OCI-LY7 (cell line): Measurements from ENCODE around the gene CTBP2. TPM values are rescaled to one million over a fixed set of nuclear protein-coding genes. Genes with fewer than 3 reads are reported as not detected.
"Not testable (repeated sequence)": the region's sequence is repeated elsewhere in the genome, so short reads cannot be mapped to it uniquely, and the experiment has no call there.

Source experiments
- BruUV-seq: library from RNA; stranded (reverse); fragments of 400-500 nt; replicated peaks from 2 replicates; lab custom pipeline; 2021; lab: Mats Ljungman, UMichigan
- CTCF ChIA-PET: fragments of 300-600 bp; sonication (Branson Sonifier 250); formaldehyde crosslinking; loops from one replicate; lab custom pipeline; 2022; ENCODE audit warnings: antibody characterized with exemption; ENCODE audit not compliant: unreplicated experiment; lab: Charles Lee
- POLR2A ChIA-PET: fragments of 300-600 bp; sonication (Branson Sonifier 250); formaldehyde crosslinking; loops from one replicate; lab custom pipeline; 2022; ENCODE audit warnings: antibody characterized with exemption; lab: Charles Lee
- DNase-seq: peaks from one replicate; pipeline ENCODE4 v3.0.0-alpha.2; 2015; ENCODE audit warnings: low spot score
- H2AFZ ChIP-seq: fragments of 200-600 bp; sonication (generic), shearing (Covaris generic); 2 replicates; pipeline ENCODE4 v1.6.1; 2014; ENCODE audit warnings: mild to moderate bottlenecking, antibody characterized with exemption, low read length, moderate library complexity
- H3K27ac ChIP-seq: fragments of 200-600 bp; sonication (generic); 2 replicates; pipeline ENCODE4 v1.5.1; 2014; ENCODE audit warnings: mixed run types, low read depth, mild to moderate bottlenecking, moderate library complexity, low read length, inconsistent platforms; ENCODE audit not compliant: poor library complexity, severe bottlenecking
- H3K36me3 ChIP-seq: fragments of 200-600 bp; sonication (generic); 2 replicates; pipeline ENCODE4 v1.6.1; 2014; ENCODE audit warnings: mild to moderate bottlenecking, antibody characterized with exemption, low read length, moderate library complexity, mixed read lengths; ENCODE audit not compliant: insufficient read depth
- H3K4me1 ChIP-seq: fragments of 200-600 bp; sonication (generic); 2 replicates; pipeline ENCODE4 v1.5.1; 2014; ENCODE audit warnings: mild to moderate bottlenecking, low read length; ENCODE audit not compliant: insufficient read depth, poor library complexity, severe bottlenecking
- H3K4me2 ChIP-seq: fragments of 200-600 bp; sonication (generic); 2 replicates; pipeline ENCODE4 v1.6.1; 2014; ENCODE audit warnings: mild to moderate bottlenecking, low read length
- H3K4me3 ChIP-seq: fragments of 200-600 bp; sonication (generic); 2 replicates; pipeline ENCODE4 v1.5.1; 2014; ENCODE audit warnings: mild to moderate bottlenecking, low read depth, low read length; ENCODE audit not compliant: poor library complexity, severe bottlenecking
- H3K79me2 ChIP-seq: fragments of 200-600 bp; sonication (generic); 2 replicates; pipeline ENCODE4 v1.6.1; 2016; ENCODE audit warnings: low read depth, mild to moderate bottlenecking, low read length, moderate library complexity, mixed read lengths; ENCODE audit not compliant: insufficient read depth
- H3K9me2 ChIP-seq: fragments of 200-600 bp; sonication (generic); 2 replicates; pipeline ENCODE4 v1.6.1; 2016; ENCODE audit warnings: mild to moderate bottlenecking, low read length, mixed read lengths; ENCODE audit not compliant: insufficient read depth
- H3K9me3 ChIP-seq: fragments of 200-600 bp; sonication (generic); 2 replicates; pipeline ENCODE4 v1.6.1; 2014; ENCODE audit warnings: mild to moderate bottlenecking, mixed run types, low read length, mixed read lengths
- H4K20me1 ChIP-seq: fragments of 200-600 bp; sonication (generic); 2 replicates; pipeline ENCODE4 v1.6.1; 2014; ENCODE audit warnings: mild to moderate bottlenecking, antibody characterized with exemption, low read length, moderate library complexity, mixed read lengths; ENCODE audit not compliant: insufficient read depth
- EZH2phosphoT487 ChIP-seq: fragments of 200-600 bp; sonication (generic); IDR thresholded peaks from 2 replicates; pipeline ENCODE4 v1.6.1; 2018; ENCODE audit warnings: low read depth, borderline replicate concordance, mild to moderate bottlenecking, mixed run types, antibody characterized with exemption, low read length, moderate library complexity, mixed read lengths
- intact Hi-C: fragments of 100-400 bp; cut with micrococcal nuclease; formaldehyde crosslinking; loops from one replicate; pipeline ENCODE4 v1.10.0; 2022; ENCODE audit not compliant: unreplicated experiment
- total RNA-seq, 2 experiments: library from RNA; depleted of rRNA in 1 of 2; stranded (reverse); fragments of >200 nt in 1 of 2; shearing (Covaris generic) in 1 of 2; gene quantifications; 2 replicates each; pipeline ENCODE4 v1.2.3, GENCODE V29; 2014 to 2022
- TF ChIP-seq, protein P1 (sequence below): fragments of 200-600 bp; sonication (generic); conservative IDR thresholded peaks from 2 replicates; pipeline ENCODE4 v1.5.1; 2014; ENCODE audit warnings: mild to moderate bottlenecking, antibody characterized with exemption, low read length, moderate library complexity, mixed read lengths

CTBP2 gene
- total RNA-seq, 2 experiments from 2014 or later, result not detected

- TF ChIP-seq, protein P1, sequence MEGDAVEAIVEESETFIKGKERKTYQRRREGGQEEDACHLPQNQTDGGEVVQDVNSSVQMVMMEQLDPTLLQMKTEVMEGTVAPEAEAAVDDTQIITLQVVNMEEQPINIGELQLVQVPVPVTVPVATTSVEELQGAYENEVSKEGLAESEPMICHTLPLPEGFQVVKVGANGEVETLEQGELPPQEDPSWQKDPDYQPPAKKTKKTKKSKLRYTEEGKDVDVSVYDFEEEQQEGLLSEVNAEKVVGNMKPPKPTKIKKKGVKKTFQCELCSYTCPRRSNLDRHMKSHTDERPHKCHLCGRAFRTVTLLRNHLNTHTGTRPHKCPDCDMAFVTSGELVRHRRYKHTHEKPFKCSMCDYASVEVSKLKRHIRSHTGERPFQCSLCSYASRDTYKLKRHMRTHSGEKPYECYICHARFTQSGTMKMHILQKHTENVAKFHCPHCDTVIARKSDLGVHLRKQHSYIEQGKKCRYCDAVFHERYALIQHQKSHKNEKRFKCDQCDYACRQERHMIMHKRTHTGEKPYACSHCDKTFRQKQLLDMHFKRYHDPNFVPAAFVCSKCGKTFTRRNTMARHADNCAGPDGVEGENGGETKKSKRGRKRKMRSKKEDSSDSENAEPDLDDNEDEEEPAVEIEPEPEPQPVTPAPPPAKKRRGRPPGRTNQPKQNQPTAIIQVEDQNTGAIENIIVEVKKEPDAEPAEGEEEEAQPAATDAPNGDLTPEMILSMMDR, result no peak
- no peak for TF ChIP-seq EZH2phosphoT487
- Histone ChIP-seq H3K4me1 (peaks cover 33% of the 10 kb centered on the region), H3K36me3 (peaks cover 15% of the 10 kb centered on the region), H3K9me3 (no peaks in the 10 kb centered on the region), H3K4me3 (no peak overlapping the region), H3K27ac (no peak overlapping the region), H3K9me2 (no peaks in the 10 kb centered on the region), H3K79me2 (no peaks in the 10 kb centered on the region), H3K4me2 (no peak overlapping the region), H2AFZ (no peak overlapping the region), H4K20me1 (no peaks in the 10 kb centered on the region)
- ChIA-PET POLR2A (interaction anchor here (0.6 to 1.6 kb wide), 3 partner anchors 19 to 940 kb away, joined by 3 to 6 read pairs (median 3); no protein-coding TSS in a partner anchor), CTCF (interaction anchor here (1.6 kb wide), 1 partner anchor 70 kb away, joined by 7 read pairs; no protein-coding TSS in a partner anchor)
- BruUV-seq, result no TSS peak
- DNase-seq, result no peak
- intact Hi-C loops, result loop anchor here (1.0 kb wide), 1 partner anchor 69 kb away; no protein-coding TSS in a partner anchor
Measured at GRCh38 chr10:124991835-124992234, 168.5 kb downstream of the CTBP2 start.

DNA sequence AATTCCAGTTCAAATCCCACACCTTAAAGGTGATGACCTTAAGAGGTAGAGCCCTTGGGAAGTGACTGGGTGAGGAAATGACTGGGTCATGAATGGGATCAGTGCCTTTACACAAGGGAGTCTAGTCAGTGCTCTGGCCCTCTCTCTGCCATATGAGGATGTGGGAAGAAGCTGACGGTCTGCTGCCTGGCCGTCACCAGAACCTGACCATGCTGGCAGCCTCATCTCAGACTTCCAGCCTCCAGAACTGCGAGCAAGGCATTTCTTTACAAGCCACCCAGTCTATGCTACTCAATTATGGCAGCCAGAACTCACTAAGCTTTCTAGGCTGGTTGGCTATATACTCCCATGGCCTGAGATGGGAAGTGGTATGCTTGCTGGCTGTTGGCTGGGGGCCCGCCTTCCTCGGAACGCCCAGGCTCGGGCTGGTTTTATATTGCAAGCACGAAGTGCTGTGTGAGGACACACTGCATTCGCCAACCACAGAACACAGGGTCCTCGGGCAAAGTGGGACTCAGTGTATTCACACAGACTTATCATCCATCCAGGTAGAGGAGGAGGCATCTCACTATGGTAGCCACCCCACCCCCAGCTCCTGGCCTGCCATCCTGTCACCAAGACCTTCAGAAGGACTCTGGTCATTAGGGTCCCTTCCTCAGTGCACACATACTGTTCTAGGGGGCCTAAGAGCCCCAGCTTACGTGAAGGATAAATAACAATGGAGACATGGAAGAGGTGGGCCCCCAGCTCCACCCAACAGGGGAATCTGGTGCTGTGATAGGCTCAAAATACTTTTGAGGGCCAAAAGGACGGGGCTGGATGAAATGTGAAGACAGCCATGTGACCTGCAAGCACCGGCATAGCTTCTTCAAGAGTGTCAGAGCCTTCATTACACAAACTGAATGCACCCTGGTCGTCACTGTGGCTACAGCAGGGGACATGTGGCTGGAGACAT, 169.4 kb downstream of the CTBP2 start:
- H3K79me2 ChIP-seq, result no peaks in the 10 kb centered on the region
- no peaks in the 10 kb centered on the region for H3K9me3 ChIP-seq
- H3K4me1 ChIP-seq, result peaks cover 33% of the 10 kb centered on the region
- POLR2A ChIA-PET, result interaction anchor here (1.3 kb wide), 1 partner anchor 250 kb away, joined by 5 read pairs; no protein-coding TSS in a partner anchor
- BruUV-seq, result no TSS peak
- no peak overlapping the region for H3K4me2 ChIP-seq
- no peak overlapping the region for H3K27ac ChIP-seq
- no peak for DNase-seq
- H3K9me2 ChIP-seq, result no peaks in the 10 kb centered on the region
- peaks cover 23% of the 10 kb centered on the region for H3K36me3 ChIP-seq
- TF ChIP-seq, protein P1, result no peak
- TF ChIP-seq EZH2phosphoT487, result no peak
- CTCF ChIA-PET, result no interaction called here
- H3K4me3 ChIP-seq, result no peak overlapping the region
- intact Hi-C loops, result no loop called here
- no peak overlapping the region for H2AFZ ChIP-seq
- no peaks in the 10 kb centered on the region for H4K20me1 ChIP-seq

DNA sequence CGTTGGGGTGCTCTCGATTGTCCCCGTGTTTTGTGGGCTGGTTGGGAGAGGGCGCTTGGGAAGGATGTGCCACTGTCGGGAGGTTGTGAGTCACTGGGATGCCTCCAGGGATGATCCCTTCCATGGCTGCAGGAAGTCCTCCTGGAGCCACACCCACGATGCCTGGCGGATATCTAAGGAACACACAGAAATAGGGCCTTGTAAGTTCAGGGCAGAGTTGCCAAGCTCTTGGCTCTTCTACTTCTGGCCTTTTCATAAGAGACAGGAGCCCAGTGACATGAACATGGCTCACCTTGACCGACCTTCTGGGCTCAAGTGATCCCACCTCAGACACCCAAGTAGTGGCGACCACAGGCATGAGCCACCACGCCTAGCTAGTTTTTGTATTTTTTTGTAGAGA, 170.8 kb downstream of the CTBP2 start:
- TF ChIP-seq, protein P1, result no peak
- BruUV-seq, result no TSS peak

GRCh38 chr10:124988753-124989152, 171.6 kb downstream of the CTBP2 start:
- intact Hi-C loops, result loop anchor here (5.0 kb wide), 1 partner anchor 71 kb away; no protein-coding TSS in a partner anchor
- Histone ChIP-seq H3K27ac (peak overlapping the region; percentile 73), H3K4me1 (peaks cover 33% of the 10 kb centered on the region), H3K36me3 (peaks cover 44% of the 10 kb centered on the region), H3K4me2 (peak overlapping the region; percentile 52; the same call in 1 of the 2 replicates)
- H3K9me2 ChIP-seq, H3K4me3 ChIP-seq, H3K79me2 ChIP-seq, H2AFZ ChIP-seq, BruUV-seq, H3K9me3 ChIP-seq, H4K20me1 ChIP-seq: not testable (repeated sequence)
- peak; percentile 81 for DNase-seq
- ChIA-PET POLR2A (interaction anchor here (0.5 to 1.7 kb wide), 6 partner anchors 23 to 465 kb away, joined by 3 to 5 read pairs (median 3); no protein-coding TSS in a partner anchor), CTCF (interaction anchor here (0.6 kb wide), 2 partner anchors 76 to 581 kb away, joined by 3 read pairs; no protein-coding TSS in a partner anchor)

More for the DNA sequence above, 170.8 kb downstream of the CTBP2 start:
- H4K20me1 ChIP-seq, result no peaks in the 10 kb centered on the region
- no peaks in the 10 kb centered on the region for H3K79me2 ChIP-seq
- H2AFZ ChIP-seq, result no peak overlapping the region
- no peak overlapping the region for H3K4me3 ChIP-seq
- peak overlapping the region; percentile 52 for H3K4me2 ChIP-seq
- H3K36me3 ChIP-seq, result peaks cover 37% of the 10 kb centered on the region
- POLR2A ChIA-PET, result interaction anchor here (0.6 to 1.3 kb wide), 7 partner anchors 20 to 912 kb away, joined by 3 to 5 read pairs (median 4); no protein-coding TSS in a partner anchor
- no peak for DNase-seq
- intact Hi-C loops, result loop anchor here (5.0 kb wide), 1 partner anchor 72 kb away; no protein-coding TSS in a partner anchor
- CTCF ChIA-PET, result no interaction called here
- H3K9me2 ChIP-seq, result no peaks in the 10 kb centered on the region
- H3K9me3 ChIP-seq, result no peaks in the 10 kb centered on the region
- H3K27ac ChIP-seq, result peak overlapping the region; percentile 73
- peaks cover 33% of the 10 kb centered on the region for H3K4me1 ChIP-seq
